PFSK-1 (cell line): Measurements from ENCODE around the gene CDR2.

Experiments used
- FOXP2 ChIP-seq: optimal IDR thresholded peaks from 2 replicates; pipeline ENCODE3; 2011; ENCODE audit warnings: borderline replicate concordance, control low read depth, inconsistent platforms; ENCODE audit not compliant: insufficient read depth; ENCODE audit errors: extremely low read length, extremely low read depth
- POLR2AphosphoS5 ChIP-seq: IDR thresholded peaks from 2 replicates; pipeline ENCODE4 v1.6.1; 2012; ENCODE audit warnings: low read depth, mild to moderate bottlenecking, control low read depth, low read length, moderate library complexity
- SIN3A ChIP-seq: IDR thresholded peaks from 2 replicates; pipeline ENCODE4 v1.6.1; 2012; ENCODE audit warnings: mild to moderate bottlenecking, low read length, moderate library complexity, borderline replicate concordance; ENCODE audit not compliant: insufficient read depth
- TAF1 ChIP-seq: IDR thresholded peaks from 2 replicates; pipeline ENCODE4 v1.6.1; 2012; ENCODE audit warnings: low read length, control low read depth, borderline replicate concordance; ENCODE audit not compliant: insufficient read depth
- TF ChIP-seq, protein P1 (sequence below), 2 experiments: IDR thresholded peaks; 2 replicates each; pipeline versions ENCODE4 v1.6.1 to v1.8.0; 2011 to 2012; ENCODE audit warnings: low read depth in 2 of 2, low read length in 2 of 2, control low read depth in 1 of 2, inconsistent platforms in 1 of 2, mild to moderate bottlenecking in 1 of 2, moderate library complexity in 1 of 2; ENCODE audit not compliant: insufficient read depth in 1 of 2

Gene CDR2

DNA sequence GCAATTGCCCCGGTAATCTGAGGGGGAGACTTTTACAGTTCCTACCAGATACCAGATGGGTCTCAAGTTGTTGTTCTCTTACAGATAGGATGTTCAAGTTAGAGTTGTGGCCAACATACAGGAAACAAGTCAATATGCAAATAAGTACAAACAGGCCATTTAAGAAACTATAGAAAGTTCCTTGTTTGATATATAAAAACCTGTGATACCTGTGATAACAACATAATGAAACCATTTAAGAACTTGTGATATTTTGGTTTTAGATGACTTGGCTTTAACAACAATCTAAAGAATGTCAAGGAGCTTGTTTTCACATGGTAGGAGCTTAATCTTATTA lies 16.8 kb downstream of the CDR2 start:
- TF ChIP-seq, protein P1, sequence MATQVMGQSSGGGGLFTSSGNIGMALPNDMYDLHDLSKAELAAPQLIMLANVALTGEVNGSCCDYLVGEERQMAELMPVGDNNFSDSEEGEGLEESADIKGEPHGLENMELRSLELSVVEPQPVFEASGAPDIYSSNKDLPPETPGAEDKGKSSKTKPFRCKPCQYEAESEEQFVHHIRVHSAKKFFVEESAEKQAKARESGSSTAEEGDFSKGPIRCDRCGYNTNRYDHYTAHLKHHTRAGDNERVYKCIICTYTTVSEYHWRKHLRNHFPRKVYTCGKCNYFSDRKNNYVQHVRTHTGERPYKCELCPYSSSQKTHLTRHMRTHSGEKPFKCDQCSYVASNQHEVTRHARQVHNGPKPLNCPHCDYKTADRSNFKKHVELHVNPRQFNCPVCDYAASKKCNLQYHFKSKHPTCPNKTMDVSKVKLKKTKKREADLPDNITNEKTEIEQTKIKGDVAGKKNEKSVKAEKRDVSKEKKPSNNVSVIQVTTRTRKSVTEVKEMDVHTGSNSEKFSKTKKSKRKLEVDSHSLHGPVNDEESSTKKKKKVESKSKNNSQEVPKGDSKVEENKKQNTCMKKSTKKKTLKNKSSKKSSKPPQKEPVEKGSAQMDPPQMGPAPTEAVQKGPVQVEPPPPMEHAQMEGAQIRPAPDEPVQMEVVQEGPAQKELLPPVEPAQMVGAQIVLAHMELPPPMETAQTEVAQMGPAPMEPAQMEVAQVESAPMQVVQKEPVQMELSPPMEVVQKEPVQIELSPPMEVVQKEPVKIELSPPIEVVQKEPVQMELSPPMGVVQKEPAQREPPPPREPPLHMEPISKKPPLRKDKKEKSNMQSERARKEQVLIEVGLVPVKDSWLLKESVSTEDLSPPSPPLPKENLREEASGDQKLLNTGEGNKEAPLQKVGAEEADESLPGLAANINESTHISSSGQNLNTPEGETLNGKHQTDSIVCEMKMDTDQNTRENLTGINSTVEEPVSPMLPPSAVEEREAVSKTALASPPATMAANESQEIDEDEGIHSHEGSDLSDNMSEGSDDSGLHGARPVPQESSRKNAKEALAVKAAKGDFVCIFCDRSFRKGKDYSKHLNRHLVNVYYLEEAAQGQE (IDR thresholded peaks at IDR 0.05; ENCODE audit: insufficient read depth in 1 of 2, low read depth in 2 of 2, low read length in 2 of 2) = no peak
- no peak for TF ChIP-seq POLR2AphosphoS5
- TF ChIP-seq SIN3A = no peak
- no peak for TF ChIP-seq TAF1
- no peak for TF ChIP-seq FOXP2

DNA sequence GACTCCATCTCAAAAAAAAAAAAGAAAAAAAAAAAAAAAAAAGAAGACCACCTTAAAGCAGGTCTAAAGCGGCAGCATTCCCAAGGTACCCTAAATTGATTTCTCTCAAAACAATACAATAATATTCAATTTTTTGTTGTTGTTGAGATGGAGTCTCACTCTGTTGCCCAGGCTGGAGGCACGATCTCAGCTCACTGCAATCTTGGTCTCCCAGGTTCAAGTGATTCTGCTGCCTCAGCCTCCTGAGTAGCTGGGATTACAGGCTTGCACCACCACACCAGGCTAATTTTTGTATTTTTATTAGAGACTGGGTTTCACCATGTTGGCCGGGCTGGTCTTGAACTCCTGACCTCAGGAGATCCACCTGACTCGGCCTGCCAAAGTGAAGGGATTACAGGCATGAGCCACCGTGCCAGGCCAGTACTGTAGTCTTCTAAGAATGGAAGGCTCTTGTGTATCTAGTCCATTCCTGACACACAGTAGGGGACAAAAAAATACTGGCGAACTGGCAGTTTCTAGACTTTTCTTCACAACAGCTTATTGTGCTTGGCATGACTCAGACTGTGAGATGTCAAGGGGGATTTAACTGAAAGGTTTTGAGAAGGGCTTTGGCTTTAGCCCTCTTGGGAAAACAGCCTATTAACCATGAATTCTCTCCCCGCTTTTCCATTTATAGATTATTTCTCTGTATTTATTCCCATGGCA lies 17.3 kb downstream of the CDR2 start:
- TF ChIP-seq POLR2AphosphoS5 = no peak
- TF ChIP-seq TAF1 = no peak
- TF ChIP-seq FOXP2 = no peak
- TF ChIP-seq, protein P1 (IDR thresholded peaks at IDR 0.05; ENCODE audit: insufficient read depth in 1 of 2, low read depth in 2 of 2, low read length in 2 of 2) = no peak
- TF ChIP-seq SIN3A = no peak

DNA sequence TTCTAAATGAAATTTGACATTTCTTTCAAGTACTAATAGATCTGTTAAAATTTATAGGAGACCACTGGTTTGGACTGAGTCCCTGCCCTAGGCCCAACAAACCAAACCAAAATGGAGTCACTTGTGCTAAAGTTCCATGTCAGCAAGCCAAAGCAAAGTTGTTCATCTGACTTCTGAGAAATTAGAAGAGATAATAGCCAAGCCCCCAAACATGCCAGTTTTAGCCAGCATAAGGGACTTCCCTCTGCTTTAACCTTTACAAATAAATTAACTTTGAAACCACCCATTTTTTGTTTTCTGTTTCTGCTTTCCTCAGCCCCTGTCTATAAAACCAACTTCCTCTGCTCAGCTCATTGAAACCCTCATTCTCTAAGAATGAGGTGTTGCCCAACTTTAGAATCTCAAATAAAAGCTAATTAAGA lies 18.9 kb downstream of the CDR2 start:
- TF ChIP-seq TAF1 (no peak), FOXP2 (no peak)

- no peak for TF ChIP-seq FOXP2
- no peak for TF ChIP-seq TAF1
- TF ChIP-seq SIN3A = no peak
- TF ChIP-seq, protein P1 (IDR thresholded peaks at IDR 0.05; ENCODE audit: insufficient read depth in 1 of 2, low read depth in 2 of 2, low read length in 2 of 2) = no peak
- no peak for TF ChIP-seq POLR2AphosphoS5
Observed at GRCh38 chr16:22353933-22354541, 20.4 kb downstream of the CDR2 start.

- no peak for TF ChIP-seq SIN3A
- no peak for TF ChIP-seq POLR2AphosphoS5
- no peak for TF ChIP-seq TAF1
Observed at GRCh38 chr16:22353191-22353919, 21.1 kb downstream of the CDR2 start.

GRCh38 chr16:22352723-22353122 lies 21.7 kb downstream of the CDR2 start:
- TF ChIP-seq POLR2AphosphoS5 = no peak
